NCI-H2227 (cell line): ENCODE data around the gene KATNBL1.

Source experiments
- DNase-seq: peaks from one replicate; lab custom pipeline; 2025; ENCODE audit not compliant: unreplicated experiment; lab: John Stamatoyannopoulos, UW

KATNBL1 gene, protein sequence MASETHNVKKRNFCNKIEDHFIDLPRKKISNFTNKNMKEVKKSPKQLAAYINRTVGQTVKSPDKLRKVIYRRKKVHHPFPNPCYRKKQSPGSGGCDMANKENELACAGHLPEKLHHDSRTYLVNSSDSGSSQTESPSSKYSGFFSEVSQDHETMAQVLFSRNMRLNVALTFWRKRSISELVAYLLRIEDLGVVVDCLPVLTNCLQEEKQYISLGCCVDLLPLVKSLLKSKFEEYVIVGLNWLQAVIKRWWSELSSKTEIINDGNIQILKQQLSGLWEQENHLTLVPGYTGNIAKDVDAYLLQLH

GRCh38 chr15:34209421-34210282 lies at the start of gene KATNBL1:
Gene KATNBL1, minus strand, starts transcription at chr15:34210096. Its CDS starts 46,420 bp downstream, at chr15:34163676.
- peak; percentile 97 for DNase-seq

- no peak for DNase-seq
Measured at GRCh38 chr15:34259566-34259965, 49.7 kb upstream of the KATNBL1 start.

DNA sequence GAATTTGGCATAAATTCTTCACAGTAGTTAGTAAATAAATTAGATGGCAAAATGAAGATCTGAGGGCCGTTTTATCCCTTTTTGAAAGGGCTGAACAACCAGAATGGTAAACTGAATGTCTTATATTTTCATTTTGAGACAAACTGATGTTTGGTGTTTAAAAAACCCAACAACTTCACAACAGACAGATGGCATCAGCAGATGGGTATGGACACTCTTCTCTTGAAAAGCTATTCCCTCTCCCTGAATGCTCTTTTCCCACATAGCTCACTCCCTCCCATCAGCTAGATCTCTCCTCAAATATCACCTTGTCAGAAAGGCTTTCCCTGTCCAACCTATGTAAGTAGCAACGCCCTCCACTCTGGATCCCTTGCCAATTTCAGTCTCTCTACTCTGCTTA lies 48.3 kb upstream of the KATNBL1 start:
- no peak for DNase-seq

DNA sequence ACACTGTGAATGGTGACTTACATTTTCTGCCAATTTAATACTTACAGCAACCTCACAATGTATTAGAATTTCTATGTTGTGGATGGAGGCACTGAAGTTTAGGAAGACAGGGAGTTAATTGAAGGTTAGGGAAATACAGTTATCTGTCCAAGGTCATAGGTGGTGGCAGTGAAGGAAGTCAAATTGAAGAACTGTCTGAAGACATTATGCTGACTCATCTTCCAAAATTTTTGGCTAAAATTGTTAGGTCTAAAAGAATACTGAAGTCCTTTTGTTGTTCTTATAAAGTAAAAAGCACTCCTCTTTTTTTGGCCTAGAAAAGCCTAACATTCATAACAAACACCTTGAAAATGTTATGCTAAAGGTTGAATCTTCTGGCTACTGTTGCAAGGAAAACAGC lies 42.6 kb upstream of the KATNBL1 start:
- no peak for DNase-seq

DNA sequence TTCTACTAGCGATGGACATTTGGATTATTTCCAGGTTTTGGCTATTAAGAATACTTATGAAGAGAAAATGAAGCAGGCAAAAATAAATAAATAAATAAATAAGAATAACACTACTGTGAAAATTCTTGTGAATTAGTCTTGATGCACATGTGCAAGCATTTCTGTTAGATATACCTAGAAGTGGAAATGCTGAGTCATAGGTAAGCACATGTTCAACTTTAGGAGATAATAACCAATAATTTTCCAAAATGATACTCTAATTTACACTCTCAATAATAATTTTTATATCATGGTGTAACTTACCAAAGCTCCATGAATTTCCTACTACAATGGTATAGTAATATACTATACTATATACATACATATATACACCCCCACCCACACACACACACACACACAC lies 38.3 kb upstream of the KATNBL1 start:
- no peak for DNase-seq

DNA sequence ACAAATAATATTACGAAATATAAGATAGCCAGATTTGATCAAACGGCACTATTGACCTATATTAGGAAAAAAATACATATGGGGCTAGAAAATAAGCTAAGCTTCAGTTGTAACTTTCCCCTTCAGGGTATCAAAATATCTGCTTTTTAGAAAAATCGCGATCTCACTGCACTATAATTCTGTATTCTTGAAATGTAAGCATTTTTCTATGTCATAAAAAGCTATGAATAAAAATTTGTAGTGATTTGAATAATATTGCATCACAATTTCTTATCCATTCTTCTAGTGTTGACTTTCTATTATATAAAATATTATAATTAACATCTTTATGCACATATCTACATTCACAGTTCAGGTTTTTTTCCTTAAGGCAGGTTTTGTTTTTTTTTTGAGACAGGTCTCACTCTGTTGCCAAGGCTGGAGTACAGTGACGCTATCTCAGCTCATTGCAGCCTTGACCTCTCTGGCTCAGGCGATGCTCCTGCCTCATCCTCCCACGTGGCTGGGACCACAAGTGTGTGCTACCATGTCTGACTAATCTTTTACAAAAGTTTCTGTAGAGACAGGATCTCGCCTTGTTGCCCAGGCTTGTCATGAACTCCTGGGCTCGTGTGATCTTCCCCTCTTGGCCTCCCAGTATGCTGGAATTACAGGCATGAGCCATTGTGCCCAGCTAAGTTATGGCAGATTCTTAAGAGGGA lies 36.5 kb upstream of the KATNBL1 start:
- no peak for DNase-seq

DNA sequence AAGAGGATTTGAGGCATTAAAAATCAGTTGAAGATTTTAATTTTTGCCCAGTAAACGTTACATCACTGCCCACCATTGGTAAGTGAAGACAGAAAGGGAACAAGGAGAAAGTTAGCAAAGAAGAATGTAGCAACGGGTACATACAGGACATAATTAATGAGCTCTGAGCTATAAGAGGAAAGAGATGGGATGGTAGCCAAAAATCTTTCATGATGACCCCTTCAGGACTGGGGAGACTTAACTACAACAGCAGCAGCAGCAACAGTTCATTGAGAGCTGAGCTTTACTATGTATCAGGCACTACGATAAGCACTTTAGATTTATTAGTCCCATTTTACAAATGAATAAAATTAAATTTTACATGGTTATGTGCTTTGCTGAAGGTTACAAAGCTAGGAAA lies 33.3 kb upstream of the KATNBL1 start:
- DNase-seq = no peak

DNA sequence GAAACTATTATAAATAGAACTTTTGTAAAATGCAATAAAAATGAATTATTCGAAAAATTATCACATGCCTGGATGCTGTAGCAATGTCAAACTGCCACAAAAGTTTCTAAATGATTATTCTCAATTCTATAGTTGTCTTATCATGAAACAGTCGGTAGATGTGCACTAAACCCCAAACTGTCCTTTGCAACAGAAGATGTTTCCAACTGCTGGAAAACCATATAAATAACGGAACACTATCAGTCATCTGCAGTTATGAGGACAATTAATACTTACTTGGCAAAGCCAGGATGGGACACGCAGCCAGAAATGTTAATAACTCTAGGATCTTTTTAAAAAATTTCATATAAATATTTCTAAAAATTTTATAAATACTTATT lies 32.4 kb upstream of the KATNBL1 start:
- no peak for DNase-seq

DNA sequence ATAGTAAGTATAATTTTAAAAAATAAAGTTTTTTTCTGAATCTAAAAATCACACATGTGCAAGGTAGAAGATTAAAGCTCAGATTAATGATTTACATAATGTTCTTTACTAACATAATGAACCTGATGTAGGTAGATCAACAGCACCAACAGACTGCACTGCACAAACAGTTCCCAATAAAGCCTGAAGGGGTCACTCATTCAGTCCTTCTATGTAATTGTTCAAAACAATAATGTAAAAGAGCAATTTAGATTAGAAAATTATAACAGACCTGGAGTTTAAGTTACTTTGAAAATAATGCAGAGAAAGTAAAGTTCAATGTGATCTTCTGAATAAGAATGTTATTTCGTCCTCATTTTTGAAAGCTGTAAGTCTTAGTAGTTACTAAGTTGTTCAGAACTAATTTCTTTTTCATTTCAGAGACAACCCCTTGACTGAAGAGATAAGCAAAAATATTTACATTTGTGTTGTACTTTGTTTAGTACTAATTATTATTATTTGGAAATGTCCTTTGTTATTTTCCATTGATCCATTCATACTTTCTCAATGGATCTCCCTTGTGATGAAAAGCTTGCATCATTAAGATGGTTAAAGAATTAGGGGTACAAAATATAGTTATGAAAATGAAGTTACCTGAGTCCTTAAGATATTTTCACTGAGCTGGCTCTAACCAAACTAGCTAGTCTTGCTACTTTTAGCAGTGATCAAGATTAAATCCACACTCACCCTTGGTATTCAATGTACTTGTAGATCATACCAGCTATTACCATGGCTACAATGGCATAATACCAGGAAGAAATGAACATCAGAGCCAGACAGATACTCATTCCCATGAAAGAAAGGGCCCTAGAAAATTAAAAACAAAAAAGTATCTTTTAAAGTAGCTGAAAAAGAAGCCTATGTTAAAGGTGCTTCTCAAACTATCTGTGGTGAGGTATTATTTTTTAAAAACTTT lies 31.8 kb upstream of the KATNBL1 start:
- DNase-seq = peak; percentile 8

DNA sequence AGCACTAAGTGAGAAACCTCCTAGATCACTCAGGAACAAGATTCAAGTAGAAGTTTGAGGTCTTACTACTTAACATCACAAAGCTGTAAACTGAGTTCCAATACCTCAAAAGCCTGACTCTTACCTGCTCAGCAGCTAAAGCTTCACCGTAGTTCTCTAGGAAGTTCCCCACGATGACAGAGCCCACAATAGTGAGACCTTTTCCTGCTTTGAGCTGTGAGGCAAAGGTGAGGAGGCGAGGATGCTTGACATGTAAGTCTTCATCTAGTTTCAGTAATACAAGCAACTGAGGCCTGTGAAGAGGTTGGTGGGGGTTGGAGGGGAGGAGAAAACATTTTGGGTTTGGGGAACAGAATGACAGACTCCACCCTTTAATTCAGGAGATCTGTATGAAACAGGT lies 30.6 kb upstream of the KATNBL1 start:
- DNase-seq = no peak

DNA sequence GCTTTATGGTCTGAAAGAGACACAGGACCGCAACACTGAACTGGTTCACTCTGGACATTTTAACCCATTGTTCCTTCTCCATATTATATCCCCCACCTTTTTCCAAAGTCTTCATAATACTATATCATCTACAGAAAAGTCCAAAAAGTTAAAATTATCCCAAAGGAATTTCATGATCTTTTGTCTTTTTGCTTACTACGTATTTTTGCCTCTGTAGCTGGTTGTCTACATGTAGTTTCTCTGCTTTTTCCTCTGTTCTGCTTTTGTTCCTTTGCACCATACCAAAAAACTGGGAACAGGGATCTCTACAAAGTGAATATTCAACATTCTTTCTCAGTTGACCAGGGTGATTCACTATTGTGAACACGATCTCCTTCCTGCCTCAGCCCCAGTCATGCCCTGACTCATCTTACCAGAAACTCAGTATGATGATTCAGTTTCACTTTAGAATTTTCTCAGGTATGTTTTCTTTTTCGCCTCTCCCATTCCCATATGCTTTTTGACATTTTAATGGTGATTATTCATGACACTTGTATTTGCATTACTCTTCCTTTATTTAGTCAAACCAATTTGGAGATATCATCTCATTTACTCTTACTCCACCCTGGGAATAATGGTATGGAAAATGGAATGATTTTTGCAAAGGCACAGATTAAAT lies 29.4 kb upstream of the KATNBL1 start:
- DNase-seq = no peak

DNA sequence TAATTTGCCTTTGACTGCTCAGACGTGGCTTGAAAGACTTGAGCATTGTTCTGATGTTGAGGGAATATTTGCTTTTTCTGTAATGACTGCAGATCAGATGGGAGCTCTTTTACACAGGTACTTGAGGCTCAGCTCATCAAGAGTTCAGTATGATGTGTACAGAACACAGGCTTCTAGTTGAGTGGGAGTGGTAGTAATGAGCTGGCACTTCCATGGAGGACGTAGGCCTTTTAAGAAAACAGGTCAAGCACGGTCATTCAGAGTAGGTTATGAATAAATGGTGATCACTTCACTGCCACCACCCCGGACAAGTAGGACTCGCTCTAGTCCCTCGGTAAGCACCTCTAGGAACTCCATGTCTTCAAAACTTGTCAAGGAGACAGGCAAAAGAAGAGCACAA lies 23.7 kb upstream of the KATNBL1 start:
- DNase-seq = no peak

DNA sequence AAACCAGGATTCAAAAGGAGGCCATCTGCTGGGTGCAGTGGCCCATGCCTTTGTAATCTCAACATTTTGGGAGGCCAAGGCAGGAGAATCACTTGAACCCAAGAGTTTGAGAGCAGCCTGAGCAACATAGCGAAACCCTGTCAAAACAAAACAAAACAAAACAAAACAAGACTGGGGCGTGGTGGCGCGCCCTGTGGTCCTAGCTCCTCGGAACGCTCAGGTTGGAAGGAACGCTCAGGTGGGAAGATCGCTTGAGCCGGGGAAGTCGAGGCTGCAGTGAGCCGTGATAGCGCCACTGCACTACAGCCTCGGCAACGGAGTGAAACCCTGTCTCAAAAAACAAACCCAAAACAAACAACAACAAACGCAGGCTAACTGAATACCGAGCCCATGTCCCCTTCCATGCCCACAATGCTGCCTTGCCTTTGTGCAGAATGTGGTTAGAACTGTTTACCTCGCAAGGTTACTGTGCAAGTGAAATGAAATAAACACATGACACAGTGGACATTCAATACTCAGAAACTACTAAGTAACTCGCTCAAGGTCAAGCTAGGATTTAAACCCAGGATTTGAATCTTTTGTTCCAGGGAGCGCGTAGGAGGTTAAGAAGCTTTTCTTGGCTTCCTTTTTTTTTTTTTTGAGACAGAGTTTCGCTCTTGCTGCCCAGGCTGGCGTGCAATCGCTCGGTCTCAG lies 14.2 kb upstream of the KATNBL1 start:
- DNase-seq = peak; percentile 26

DNA sequence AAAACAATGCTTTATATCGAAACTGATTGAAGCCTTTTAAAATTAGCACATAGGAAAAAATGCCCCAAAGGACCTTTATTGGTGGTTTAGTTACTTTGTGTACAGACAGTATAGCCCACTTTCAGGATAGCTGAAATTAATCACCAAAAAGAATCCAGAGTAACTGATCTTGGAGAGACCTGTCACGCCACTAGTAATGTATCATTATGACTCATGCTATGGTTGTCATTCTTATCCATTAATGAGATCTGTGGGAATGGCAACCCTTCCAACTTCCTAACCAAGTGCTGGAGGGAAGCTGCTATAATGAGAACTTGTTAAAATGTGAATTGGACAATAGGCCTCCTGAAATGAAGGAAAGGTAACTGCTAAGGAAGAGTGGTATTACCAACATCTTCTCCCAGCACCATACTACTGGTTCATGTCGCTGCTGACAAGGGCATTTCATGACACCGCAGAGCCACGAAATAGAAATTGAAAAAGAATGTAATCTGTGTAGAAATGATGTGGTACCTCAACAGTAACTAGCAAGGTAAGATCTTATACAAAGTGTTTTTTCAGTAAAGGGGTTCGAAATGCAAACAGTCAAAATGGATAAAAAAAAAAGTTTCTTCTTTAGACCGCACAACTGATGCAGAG lies 7.8 kb upstream of the KATNBL1 start:
- DNase-seq = no peak

- DNase-seq = no peak
Measured at GRCh38 chr15:34216527-34217270, 6.8 kb upstream of the KATNBL1 start.

DNA sequence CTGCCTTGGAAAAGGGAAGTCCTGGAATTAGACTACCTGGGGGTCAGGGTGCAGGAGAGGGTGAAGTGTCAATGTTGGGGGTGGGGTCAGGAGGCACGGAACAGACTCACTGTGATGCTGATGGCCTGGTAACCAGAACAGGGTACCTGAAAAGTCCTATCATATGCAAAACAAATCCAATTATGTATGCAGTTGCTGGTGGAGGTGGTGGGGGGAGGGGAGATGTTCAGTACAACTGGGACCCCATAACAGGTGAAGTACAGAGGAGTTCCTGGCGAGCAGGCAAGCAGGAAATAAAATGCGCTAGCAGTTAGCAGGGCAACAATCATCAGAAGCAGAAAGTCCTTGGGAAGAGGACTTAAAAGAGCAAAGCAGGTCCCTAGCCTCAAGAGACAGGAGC lies 4.2 kb upstream of the KATNBL1 start:
- DNase-seq = no peak

- no peak for DNase-seq
Measured at GRCh38 chr15:34213690-34214089, 3.8 kb upstream of the KATNBL1 start.

DNA sequence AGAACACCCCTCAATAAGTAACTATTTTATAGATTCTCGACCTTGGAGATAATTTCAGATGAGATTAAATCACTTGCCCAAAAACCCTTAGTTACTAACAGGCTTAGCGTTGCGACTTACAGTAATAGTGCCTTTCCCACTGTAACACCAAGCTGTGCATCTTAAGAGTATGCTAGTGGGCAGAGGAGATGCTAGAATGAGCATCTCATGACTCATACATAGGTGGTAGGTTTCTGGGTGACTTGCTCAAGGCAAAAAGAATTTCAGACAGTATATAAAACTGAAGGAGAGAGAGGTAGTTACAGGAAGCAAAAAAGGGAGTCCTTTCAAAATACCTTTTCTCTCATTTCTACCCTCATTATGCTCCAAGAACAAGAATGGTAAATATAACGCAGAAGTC lies 3.9 kb downstream of the KATNBL1 start:
- no peak for DNase-seq
